HFFc6 (cell line): ENCODE measurements around the gene MAP3K4. TPM values are rescaled to one million over a fixed set of nuclear protein-coding genes. Genes with fewer than 3 reads are reported as not detected.
"Not testable (repeated sequence)": the region's sequence is repeated elsewhere in the genome, so short reads cannot be mapped to it uniquely, and the experiment has no call there.

Experiments
- DNase-seq: peaks from one replicate; pipeline ENCODE4 v3.0.0-alpha.2; 2018
- H3K27ac Mint-ChIP-seq: 2 replicates; pipeline ENCODE4 v1.8.0; 2020; ENCODE audit warnings: mild to moderate bottlenecking, mixed read lengths
- H3K27me3 Mint-ChIP-seq: 2 replicates; pipeline ENCODE4 v1.8.0; 2021; ENCODE audit warnings: mild to moderate bottlenecking, moderate library complexity, mixed read lengths; ENCODE audit not compliant: insufficient read depth
- H3K36me3 Mint-ChIP-seq: 2 replicates; pipeline ENCODE4 v1.8.0; 2021; ENCODE audit warnings: low read depth, mixed read lengths
- H3K4me1 Mint-ChIP-seq: 2 replicates; pipeline ENCODE4 v1.8.0; 2020; ENCODE audit warnings: low read depth, mixed read lengths
- H3K4me3 Mint-ChIP-seq: 2 replicates; pipeline ENCODE4 v1.8.0; 2020; ENCODE audit warnings: mild to moderate bottlenecking, moderate library complexity, mixed read lengths
- H3K9me3 Mint-ChIP-seq: 2 replicates; pipeline ENCODE4 v1.8.0; 2020; ENCODE audit warnings: mild to moderate bottlenecking, mixed read lengths
- total RNA-seq, 6 experiments: library from RNA; stranded (reverse); fragmentation: NEBNext Ultra II Directional; extraction: Animal tissue kit (Norgen Biotek cat#: 25700); gene quantifications; 2 replicates in 1 of 6; 3 replicates in 5 of 6; pipeline ENCODE4 v1.2.3, GENCODE V29; 2021
- TF ChIP-seq, protein P1 (sequence below): fragments of 200-600 bp; sonication (generic); IDR thresholded peaks from 2 replicates; pipeline ENCODE4 v1.5.0; 2021; ENCODE audit warnings: antibody characterized with exemption, mild to moderate bottlenecking

MAP3K4 gene
- total RNA-seq, 6 experiments from 2014 or later, result 16.8 to 26.2 (median 22.3) TPM

DNA sequence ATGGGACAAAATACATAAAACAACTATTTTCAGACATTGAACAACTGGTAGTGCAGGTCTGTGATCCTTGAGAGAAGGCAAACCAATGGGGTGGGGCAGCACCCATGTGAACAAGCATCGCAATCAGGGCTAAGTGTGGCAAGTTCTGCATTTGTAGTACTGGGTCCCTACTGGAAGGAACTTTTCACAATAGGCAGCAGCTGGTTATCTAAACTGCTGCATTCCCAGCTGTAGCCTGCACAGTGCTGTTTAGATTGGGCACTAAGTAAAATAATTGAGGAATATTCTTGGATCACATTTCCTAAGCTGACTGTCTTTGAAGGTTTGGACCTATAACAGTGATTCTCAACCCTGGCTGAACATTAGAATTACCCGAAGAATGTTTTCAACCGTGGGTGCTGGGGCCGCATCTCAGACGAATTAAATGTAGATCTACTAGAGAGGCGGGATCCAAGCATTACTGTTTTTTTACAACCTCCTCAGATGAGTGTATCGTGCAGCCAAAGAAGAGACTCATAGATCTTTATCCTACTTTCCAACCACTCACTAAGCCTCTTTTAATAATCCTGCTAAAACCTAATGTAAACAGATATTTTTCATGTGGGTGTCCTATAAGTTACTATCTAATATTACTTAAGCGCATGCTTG is 12.4 kb upstream of the MAP3K4 start:
- H3K36me3 Mint-ChIP-seq, result peaks cover 17% of the 10 kb centered on the region
- TF ChIP-seq, protein P1, sequence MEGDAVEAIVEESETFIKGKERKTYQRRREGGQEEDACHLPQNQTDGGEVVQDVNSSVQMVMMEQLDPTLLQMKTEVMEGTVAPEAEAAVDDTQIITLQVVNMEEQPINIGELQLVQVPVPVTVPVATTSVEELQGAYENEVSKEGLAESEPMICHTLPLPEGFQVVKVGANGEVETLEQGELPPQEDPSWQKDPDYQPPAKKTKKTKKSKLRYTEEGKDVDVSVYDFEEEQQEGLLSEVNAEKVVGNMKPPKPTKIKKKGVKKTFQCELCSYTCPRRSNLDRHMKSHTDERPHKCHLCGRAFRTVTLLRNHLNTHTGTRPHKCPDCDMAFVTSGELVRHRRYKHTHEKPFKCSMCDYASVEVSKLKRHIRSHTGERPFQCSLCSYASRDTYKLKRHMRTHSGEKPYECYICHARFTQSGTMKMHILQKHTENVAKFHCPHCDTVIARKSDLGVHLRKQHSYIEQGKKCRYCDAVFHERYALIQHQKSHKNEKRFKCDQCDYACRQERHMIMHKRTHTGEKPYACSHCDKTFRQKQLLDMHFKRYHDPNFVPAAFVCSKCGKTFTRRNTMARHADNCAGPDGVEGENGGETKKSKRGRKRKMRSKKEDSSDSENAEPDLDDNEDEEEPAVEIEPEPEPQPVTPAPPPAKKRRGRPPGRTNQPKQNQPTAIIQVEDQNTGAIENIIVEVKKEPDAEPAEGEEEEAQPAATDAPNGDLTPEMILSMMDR, result peak; percentile 33; the same call in 1 of the 2 replicates
- peaks cover 22% of the 10 kb centered on the region for H3K9me3 Mint-ChIP-seq
- H3K4me1 Mint-ChIP-seq, result peaks cover 38% of the 10 kb centered on the region
- DNase-seq, result peak; percentile 76
- H3K27me3 Mint-ChIP-seq, result peaks cover 22% of the 10 kb centered on the region
- peak overlapping the region; percentile 62 for H3K4me3 Mint-ChIP-seq
- H3K27ac Mint-ChIP-seq, result peak overlapping the region; percentile 63

DNA sequence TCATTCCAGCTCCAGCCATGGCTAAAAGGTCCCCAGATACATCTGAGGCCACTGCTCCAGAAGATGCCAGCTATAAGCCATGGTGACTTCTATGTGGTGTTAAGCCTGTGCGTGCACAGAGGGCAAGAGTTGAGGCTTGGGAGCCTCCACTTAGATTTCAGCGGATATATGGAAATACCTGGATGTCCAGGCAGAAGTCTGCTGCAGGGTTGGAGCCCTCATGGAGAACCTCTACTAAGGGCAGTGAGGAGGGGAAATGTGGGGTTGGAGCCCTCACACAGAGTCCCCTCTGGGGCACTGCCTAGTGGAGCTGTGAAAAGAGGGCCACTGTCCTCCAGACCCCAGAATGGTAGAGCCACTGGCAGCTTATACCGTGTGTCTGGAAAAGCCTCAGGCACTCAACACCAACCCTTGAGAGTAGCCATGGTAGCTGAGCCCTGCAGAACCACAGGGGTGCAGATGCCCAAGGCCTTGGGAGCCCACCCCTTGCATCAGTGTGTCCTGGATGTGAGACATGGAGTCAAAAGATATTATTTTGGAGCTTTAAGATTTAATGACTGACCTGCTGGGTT is 8.1 kb upstream of the MAP3K4 start:
- not testable (repeated sequence) for H3K27ac Mint-ChIP-seq, DNase-seq, H3K4me3 Mint-ChIP-seq
- H3K4me1 Mint-ChIP-seq, result peaks cover 13% of the 10 kb centered on the region
- peaks cover 22% of the 10 kb centered on the region for H3K36me3 Mint-ChIP-seq
- H3K9me3 Mint-ChIP-seq, result peaks cover 29% of the 10 kb centered on the region
- H3K27me3 Mint-ChIP-seq, result peaks cover 12% of the 10 kb centered on the region

DNA sequence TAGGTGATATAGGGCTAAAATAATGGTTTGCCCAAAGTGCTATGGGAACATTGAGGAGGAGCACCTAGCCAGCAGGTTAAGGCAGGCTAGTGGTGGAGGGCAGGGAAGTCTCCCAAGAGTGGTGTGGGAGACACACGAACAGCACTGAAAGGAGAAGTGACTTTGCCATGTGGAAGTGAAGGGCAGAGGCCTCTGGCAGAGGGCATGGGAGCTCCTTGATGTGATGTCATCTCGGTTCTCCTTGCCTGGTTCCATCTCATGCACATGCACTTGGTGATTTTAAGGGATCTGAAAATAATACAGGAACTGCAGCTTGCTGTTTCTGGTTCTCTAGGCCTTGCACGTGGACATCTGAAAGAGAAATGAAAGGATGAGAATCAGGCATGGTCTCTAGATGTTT is 4.7 kb upstream of the MAP3K4 start:
- DNase-seq, result no peak
- Mint-ChIP-seq H3K36me3 (peaks cover 22% of the 10 kb centered on the region), H3K4me1 (no peaks in the 10 kb centered on the region; the same call in 1 of the 2 replicates), H3K4me3 (no peak overlapping the region), H3K27ac (no peak overlapping the region), H3K9me3 (peaks cover 27% of the 10 kb centered on the region), H3K27me3 (peaks cover 10% of the 10 kb centered on the region)
- TF ChIP-seq, protein P1, result no peak

DNA sequence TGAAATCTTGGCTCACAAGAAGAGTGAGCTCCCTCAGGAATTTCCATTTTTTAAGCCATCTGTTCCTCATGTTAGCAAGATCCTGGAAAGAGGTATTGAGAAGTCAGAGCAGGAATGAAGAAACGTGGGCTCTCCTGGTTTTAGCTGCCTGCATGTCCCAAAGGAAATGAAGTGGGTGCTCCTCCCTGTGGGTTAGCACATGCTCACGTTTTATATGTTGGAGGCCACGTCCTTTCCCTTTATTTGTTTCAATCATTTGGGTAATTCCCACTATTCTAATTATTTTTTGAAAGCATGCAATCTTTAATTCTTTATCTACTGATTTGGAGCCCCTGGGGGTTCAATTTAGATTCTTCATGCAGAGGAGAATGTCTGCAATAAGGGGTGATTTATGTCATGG is 4.3 kb upstream of the MAP3K4 start:
- TF ChIP-seq, protein P1, result no peak
- Mint-ChIP-seq H3K27ac (no peak overlapping the region), H3K36me3 (peaks cover 22% of the 10 kb centered on the region), H3K27me3 (peaks cover 10% of the 10 kb centered on the region), H3K4me3 (no peak overlapping the region), H3K9me3 (peaks cover 24% of the 10 kb centered on the region), H3K4me1 (no peaks in the 10 kb centered on the region)
- DNase-seq, result no peak

DNA sequence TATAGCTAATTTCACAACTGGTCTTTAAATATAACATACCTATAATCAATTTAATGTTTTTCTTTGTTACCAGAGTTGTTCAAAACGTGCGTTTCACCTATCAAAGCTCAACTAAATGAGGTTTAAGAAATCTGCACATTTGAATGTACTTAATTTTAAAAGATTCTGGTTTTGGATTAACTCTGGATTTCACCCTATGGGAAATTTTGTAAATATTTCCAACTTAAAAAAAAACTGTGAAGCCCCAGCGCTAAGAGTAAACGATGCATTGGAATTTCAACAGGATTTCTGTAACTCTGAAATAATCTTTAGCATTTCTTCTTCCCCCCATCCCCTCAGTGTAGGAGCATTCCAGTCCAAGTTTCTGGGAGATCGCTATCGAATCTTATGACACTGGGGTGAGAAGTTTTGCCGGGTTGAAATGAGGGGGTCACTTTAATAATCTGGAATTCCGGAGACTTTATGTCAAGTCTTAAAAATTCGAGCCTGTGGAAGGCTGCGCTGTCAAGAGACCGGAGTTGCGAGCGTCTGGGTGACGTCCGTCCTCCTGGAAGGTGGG is 643 bp upstream of the MAP3K4 start:
- Mint-ChIP-seq H3K9me3 (no peaks in the 10 kb centered on the region), H3K27ac (peak overlapping the region; percentile 80), H3K27me3 (peaks cover 2% of the 10 kb centered on the region), H3K36me3 (no peaks in the 10 kb centered on the region), H3K4me1 (peaks cover 23% of the 10 kb centered on the region), H3K4me3 (peak overlapping the region; percentile 94)
- DNase-seq, result no peak
- TF ChIP-seq, protein P1, result no peak
